Forelimb muscle (tissue), 1 donor: Measurements from ENCODE around the gene NOL12. TPM values are rescaled to one million over a fixed set of nuclear protein-coding genes. Genes with fewer than 3 reads are reported as not detected.
"Not testable (repeated sequence)": the region's sequence is repeated elsewhere in the genome, so short reads cannot be mapped to it uniquely, and the experiment has no call there.

Experiments used
- DNase-seq: peaks from one replicate; pipeline ENCODE4 v3.0.0-alpha.2; 2013; ENCODE audit warnings: low read depth
- polyA plus RNA-seq: library from polyadenylated mRNA; unstranded; fragments of 120-200 nt; gene quantifications from one replicate; pipeline ENCODE4 v1.2.1, GENCODE V29; 2013; ENCODE audit not compliant: insufficient read length

NOL12 gene, protein sequence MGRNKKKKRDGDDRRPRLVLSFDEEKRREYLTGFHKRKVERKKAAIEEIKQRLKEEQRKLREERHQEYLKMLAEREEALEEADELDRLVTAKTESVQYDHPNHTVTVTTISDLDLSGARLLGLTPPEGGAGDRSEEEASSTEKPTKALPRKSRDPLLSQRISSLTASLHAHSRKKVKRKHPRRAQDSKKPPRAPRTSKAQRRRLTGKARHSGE
- polyA plus RNA-seq: 15.9 TPM

- DNase-seq: peak; percentile 76
Measured at GRCh38 chr22:37686002-37686982, at the start of gene NOL12. NOL12 (plus strand) TSS chr22:37686343; CDS start chr22:37686393, 50 bp downstream.

GRCh38 chr22:37636949-37637273, 49.2 kb upstream of the NOL12 start:
- no peak for DNase-seq

DNA sequence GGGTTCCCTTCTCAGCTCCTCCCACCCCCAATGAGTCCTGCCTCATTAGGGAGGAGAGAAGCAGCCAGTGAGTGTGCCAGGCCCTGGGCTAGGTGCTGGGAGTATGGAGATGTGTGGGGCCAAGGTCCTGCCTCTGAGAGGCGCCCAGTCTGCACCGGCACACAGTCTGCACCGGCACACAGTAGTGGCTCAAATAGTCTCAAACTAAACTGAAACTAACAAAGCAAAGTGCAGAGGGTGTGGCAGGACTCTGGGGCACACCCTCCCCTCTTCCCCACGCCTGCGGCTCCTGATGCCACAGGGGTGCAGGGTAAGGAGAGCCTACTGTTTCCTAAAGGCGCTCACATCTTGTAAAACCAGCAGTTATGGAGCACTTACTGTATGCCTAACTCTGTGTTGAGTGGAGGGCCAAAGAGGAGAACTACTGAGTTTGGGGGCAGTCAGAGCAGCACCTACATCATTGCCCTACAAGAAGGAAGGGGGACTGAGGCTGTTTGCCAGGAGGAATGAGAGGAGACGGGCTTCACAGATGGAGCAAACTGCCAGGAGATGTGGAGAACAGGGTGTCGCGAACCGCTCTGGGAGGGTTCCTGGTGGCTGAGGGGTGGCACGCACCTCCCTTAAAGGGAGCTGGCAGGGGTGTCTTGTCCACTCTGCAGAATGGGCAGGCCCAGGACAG, 47.6 kb upstream of the NOL12 start:
- no peak for DNase-seq

DNA sequence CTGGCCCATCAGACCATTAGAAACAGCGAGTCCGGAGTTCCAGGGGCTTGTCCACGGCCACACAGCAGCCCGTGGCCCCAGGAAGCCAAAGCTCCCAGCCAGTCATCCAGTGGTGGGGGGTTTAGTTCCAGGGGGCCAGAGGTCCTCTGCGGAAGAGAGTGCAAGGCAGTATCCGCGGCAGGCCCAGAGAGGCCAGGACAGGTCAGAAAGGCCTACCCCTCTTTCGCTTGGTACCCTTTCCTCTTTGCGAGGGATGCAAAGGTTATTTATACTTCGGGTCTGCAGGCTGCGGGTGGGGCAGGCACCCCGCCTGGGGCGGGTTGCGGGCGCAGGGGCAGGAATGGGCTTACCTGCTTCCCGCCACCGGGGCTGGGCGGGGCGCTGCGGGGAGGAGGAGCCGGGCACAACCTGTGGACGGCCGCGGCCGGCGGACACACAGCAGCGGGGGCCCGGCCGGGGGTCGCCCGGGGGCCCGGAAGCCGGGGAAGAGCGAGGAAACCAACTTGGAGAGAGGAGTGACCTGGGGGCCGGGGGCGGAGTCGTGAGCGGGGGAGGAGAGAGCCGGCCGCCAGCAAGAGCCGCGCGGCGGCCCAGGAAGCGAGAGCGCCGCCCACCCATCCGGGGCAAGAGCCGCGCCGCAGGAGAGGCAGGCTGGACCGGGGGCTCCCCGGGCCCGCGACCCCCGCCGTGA, 46.9 kb upstream of the NOL12 start, which contains the start of gene SH3BP1:
Gene SH3BP1 (plus strand): TSS at position 600 of the 691 bp plus-strand sequence. CDS start 119 bp downstream, outside the sequence.
- no peak for DNase-seq

GRCh38 chr22:37639771-37640590, 46.2 kb upstream of the NOL12 start:
- no peak for DNase-seq

DNA sequence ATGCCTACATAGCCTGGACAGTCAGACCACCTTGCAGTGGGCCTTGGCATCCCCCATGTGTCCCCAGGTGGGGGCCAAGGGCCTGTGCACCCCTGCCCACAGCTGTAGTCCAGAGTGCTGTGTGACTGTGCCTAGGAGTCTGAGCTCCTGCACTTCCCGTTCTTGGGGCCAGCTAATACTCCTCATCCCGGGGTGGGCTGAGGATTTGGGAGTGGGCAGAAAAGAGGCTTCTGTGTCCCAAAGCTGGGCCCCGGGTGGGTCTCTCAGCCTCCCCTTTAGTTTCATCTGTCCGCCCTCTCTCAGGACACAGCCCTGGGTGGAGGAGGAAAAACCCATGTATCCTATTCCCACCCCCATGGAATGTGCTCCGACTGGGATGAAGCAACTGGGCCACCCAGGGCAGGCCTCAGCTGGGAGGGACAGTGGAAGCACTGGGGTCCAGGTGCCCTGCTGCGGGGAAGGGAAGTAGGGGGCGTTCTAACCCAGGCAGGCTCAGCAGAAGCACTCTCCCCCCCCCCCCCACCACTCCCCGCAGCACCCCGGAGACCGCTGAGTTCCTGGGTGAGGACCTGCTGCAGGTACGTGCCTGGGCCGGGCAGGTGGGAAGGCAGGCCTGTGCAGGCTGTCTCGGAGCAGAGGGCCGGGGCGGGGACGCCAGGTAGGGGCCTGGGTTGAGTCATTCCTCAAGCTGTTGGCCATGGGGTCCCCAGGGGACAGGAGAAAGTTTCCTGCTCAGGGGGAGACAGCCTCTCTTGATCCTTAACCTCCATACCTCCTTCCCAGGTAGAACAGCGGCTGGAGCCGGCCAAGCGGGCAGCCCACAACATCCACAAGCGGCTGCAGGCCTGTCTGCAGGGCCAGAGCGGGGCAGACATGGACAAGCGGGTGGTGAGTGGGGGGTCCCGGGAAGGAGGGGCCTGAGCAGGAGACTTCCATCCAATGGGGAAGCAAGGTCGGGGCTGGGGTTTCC, 45.3 kb upstream of the NOL12 start:
- no peak for DNase-seq

GRCh38 chr22:37641561-37641949, 44.6 kb upstream of the NOL12 start:
- DNase-seq: no peak

DNA sequence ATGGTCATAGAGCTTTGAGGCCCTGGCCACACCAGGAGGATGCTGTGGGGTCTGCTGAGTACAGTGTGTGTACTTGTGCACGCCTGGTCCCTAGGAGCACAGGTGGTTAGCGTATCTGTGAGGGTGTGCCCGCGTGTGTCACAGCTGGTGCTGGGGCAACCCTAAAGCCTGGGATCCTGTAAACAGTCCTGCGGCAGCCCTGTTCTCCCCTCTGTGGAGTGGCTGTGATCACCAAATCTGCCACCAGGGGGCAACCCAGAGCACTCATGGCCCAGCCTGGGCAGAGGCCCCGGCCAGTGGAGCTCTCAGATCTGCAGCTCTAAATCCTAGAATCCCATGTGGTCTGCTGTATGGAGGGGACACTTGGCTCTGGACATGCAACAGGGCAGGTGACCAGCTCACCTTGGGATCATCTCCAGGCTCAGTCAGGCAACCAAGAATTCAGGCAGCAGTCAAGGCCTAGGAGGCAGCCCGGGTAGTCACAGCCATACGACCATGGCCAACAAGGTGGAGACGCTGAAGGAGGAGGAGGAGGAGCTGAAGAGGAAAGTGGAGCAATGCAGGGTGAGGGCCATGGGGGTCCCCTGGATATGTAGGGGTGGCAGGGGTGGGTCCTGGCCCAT, 42.8 kb upstream of the NOL12 start:
- DNase-seq: no peak

- no peak for DNase-seq
Measured at GRCh38 chr22:37647317-37647716, 38.8 kb upstream of the NOL12 start.

GRCh38 chr22:37647928-37648327, 38.2 kb upstream of the NOL12 start:
- no peak for DNase-seq

DNA sequence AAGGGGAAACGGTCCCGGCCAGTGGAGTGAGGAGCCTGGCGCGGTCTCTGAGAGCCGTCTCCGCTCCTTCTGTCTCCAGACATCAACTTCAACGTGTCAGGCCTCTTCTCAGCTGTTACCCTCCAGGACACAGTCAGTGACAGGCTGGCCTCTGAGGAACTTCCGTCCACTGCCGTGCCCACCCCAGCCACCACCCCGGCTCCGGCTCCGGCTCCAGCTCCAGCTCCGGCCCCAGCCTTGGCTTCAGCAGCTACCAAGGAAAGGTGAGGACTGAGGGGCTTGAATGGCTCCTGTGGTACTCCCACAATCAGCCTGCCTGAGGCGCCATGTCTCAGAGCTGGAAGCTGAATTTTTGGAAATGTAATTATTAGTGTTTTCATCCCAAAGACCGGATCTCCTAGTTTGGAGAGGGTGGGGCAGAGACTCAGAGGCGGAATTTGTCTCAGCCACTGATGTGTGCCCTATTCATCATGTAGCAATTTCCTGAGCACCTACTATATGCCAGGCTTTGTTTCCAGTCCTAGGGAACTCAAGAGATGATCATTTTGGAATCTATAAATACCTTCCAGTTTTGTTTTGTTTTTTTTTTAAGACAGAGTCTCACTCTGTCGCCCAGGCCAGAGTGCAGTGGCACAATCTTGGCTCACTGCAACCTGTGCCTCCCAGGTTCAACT, 35.5 kb upstream of the NOL12 start:
- DNase-seq: no peak

DNA sequence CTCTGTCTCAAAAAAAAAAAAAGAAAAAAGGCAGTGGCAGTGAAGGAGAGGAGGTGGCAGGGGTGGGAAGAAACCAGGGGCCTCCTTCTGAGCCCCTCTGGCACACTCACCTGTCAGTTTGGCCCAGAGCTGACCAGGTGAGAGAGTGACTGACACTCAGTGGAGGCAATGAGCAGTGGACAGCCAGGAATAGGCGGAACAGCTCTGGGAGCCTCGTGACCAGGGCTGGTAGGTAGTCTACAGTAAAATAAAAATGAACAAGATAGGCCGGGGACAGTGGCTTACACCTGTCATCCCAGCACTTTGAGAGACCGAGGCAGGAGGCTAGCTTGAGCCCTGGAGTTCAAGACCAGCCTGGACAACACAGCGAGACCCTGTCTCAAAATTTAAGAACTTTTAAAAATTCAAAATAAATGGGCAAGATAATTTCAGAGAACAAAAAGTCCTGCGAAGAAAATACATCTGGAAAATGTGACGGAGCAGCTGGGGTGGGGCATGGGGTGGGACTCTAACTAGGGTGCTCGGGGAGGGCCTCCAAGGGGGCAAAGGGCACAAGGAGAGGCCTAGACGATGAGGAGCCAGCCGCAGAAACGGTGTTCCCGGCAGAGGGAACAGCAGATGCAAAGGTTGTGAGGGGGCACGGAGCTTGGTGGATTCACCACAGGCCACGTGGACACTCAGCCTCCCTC, 31.4 kb upstream of the NOL12 start:
- DNase-seq: no peak

DNA sequence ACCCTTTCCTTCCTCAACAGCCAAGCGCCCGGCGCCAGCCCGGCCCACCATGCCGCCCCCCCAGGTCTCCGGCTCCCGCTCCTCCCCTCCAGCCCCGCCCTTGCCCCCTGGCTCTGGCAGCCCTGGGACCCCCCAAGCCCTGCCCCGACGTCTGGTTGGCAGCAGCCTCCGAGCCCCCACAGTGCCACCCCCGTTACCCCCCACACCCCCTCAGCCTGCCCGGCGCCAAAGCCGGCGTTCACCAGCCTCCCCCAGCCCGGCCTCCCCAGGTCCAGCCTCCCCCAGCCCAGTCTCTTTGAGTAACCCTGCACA, 30.9 kb upstream of the NOL12 start:
- DNase-seq: no peak

DNA sequence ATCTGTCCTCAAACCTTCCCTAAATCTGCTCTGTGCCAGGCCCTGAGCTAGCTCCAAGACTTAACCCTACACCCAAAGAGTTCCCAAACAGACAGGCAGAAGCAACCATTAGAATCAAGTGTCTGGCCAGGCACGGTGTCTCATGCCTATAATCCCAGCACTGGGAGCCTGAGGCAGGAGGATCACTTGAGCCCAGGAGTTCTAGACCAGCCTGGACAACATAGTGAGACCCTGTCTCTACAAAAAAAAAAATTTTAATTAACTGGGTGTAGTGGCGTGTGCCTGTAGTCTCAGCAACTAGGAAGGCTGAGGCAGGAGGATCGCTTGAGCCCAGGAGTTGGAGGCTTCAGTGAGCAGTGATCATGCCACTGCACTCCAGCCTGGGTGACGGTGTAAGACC, 29.6 kb upstream of the NOL12 start:
- not testable (repeated sequence) for DNase-seq

DNA sequence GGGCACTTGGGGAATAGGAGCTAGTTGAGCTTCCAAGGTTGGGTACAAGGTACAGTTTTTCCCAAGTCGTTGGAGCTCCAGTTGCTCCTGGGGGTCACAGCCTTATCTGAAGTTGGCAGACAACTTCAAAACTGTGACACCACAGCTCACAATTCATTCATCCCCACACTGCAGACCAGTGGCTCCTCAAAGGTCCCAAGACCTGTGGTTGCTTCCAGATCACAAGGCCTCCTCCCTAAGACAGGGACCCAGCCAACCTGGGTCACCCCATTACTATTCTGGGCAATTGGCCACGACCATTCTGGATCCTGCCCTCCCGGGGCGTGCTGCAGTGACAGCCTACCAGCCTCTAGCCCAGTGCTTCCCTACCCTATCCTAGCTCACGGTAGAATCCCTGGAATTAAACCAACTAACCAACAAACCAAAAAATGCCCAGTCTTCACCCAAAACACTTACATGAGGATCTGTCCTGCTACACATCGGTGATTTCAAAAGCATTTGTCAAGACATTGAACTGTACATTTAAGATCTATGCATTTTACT, 28.5 kb upstream of the NOL12 start:
- DNase-seq: no peak

DNA sequence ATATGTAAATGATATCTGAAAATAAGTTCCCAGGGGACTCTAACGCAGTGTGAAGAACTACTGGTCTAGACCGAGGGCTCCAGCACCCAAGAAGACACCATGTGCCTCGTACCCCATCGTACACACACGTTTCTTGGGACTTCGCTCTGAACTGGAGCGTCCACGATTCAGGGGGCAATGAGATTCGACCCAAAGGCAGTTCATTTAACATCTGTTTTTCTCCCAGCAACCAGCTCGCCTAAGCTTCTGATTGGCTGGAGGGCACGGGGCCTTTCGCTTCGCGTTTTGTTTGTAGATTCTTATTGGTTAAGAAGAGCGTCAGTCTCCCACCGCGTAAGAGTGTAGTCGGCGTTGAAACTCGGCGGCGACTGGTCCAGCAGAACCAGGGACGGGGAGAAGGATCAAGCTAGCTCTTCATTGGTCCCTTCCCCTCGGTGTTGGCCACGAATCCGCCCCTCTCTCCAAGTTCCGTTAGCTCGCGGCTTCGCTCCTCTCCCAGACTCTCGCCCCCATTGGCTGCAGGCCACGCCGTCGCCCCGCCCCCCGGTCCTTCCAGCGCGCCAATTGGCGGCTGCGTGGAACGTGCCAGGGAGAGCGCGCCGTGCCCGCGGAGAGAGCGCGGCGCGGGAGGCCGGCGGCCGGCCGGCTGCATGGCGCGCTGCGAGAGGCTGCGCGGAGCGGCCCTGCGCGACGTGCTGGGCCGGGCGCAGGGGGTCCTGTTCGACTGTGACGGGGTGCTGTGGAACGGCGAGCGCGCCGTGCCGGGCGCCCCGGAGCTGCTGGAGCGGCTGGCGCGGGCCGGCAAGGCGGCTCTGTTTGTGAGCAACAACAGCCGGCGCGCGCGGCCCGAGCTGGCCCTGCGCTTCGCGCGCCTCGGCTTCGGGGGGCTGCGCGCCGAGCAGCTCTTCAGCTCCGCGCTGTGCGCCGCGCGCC, 27.7 kb upstream of the NOL12 start, which contains the start of gene PDXP:
Gene PDXP (plus strand): TSS at position 591 of the 933 bp plus-strand sequence. CDS start 60 bp downstream, at position 651.
- DNase-seq: peak; percentile 100
